Activated naive CD4-positive, alpha-beta T cell treated with Interleukin-2 at 50 U/mL for 16 hours (primary cell): Measurements from ENCODE around the gene SPDYA.

ENCODE experiments used
- DNase-seq: peaks from one replicate; pipeline ENCODE4 v3.0.0-alpha.2; 2020

The SPDYA gene

DNA sequence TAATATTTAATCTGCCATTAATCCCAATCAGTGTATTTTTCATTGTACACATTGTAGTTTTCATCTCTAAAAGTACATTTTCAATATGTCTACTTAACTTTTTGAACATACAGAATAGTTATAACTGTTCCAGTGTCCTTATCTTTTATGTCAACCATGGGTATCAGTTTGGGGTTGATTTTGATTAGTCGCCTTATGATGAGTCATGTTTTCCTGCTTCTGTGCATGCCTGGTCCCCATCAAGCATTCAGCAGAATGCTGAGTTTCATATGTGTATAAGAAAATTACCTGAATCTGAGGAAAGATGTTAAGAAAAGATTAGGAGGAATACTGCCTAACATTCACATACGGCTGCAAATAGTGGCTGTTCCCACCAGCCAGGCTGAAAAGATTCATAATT is 17.7 kb downstream of the SPDYA start:
- DNase-seq: no peak

- DNase-seq: no peak
These were observed 23.3 kb downstream of the SPDYA start for GRCh38 chr2:28833740-28834470.

GRCh38 chr2:28835781-28836180 is 25.1 kb downstream of the SPDYA start:
- DNase-seq: no peak

DNA sequence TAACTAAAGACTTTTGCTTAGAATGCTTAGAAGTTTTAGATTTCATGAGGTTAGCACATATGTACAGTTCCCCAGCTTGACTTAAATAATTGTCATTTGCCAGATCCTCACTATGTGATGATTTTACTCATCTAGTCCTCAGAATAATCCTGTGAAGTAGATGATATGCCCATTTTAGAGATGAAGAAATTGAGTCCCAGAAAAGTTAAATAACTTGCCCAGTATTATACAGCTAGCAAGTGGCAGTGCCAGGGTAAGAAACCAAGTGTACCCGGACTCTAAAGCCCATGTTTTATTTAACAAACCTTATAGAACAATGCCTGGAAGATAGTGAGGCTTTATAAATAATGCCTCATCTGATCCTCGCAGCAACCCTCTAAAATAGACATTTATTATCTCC is 28.3 kb downstream of the SPDYA start:
- DNase-seq: no peak

- DNase-seq: no peak
These were observed 31.4 kb downstream of the SPDYA start for GRCh38 chr2:28842042-28842441.

DNA sequence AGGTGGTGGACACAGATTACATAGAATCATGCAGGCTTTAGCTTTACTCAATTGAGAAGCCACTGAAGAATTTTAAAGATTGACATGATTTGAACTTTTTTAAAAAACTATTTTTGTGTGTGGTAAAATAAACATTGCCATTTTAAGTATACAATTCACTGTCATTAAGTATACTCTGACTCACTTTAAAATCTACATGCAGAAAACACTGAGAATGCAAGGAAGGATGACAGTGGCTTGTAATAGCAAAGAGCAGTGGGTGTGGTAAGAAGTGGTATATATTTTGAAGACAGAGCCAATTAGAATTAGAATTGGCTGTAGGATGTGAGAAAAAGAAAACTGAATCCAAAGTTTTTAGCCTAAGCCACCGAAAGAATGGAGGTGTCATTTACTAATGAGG is 44.6 kb downstream of the SPDYA start:
- no peak for DNase-seq

- DNase-seq: no peak
These were observed 45.3 kb downstream of the SPDYA start for GRCh38 chr2:28855977-28856376.

DNA sequence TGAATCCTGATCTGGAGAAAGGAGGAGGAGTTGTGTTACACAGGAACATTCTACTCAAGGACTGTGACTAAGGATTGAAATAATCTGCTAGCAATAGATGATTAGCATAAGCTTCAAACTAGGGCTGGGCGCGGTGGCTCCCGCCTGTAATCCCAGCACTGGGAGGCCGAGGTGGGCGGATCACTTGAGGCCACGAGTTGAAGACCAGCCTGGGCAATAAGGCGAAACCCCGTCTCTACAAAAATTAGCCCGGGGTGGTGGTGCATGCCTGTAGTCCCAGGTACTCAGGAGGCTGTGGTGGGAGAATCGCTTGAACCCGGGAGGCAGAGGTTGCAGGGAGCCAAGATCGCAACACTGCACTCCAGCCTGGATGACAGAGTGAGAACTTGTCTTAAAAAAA is 58.0 kb downstream of the SPDYA start:
- no peak for DNase-seq

- peak; percentile 14 for DNase-seq
These were observed 59.0 kb downstream of the SPDYA start for GRCh38 chr2:28869494-28870145.

GRCh38 chr2:28870146-28870891 is 59.7 kb downstream of the SPDYA start, which contains the start of gene TRMT61B:
Gene TRMT61B, minus strand, starts transcription at chr2:28870309. Its CDS starts 32 bp downstream, at chr2:28870277.
- peak; percentile 98 for DNase-seq

GRCh38 chr2:28871620-28872019 is 61.0 kb downstream of the SPDYA start:
- DNase-seq: no peak

- no peak for DNase-seq
These were observed 69.6 kb downstream of the SPDYA start for GRCh38 chr2:28880193-28880592.

DNA sequence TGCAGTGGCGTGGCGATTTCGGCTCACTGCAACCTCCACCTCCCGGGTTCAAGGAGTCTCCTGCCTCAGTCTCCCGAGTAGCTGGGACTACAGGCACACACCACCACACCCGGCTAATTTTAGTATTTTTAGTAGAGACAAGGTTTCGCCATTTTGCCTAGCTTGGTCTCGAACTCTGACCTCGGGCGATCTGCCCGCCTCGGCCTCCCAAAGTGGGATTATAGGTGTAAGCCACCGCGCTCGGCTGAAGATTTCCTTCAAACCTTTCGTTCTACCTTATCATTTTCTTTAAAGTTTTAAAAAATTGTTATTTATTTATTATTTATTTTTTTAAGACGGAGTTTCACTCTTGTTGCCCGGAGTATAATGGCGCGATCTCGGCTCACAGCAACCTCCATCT is 82.9 kb downstream of the SPDYA start:
- DNase-seq: no peak

DNA sequence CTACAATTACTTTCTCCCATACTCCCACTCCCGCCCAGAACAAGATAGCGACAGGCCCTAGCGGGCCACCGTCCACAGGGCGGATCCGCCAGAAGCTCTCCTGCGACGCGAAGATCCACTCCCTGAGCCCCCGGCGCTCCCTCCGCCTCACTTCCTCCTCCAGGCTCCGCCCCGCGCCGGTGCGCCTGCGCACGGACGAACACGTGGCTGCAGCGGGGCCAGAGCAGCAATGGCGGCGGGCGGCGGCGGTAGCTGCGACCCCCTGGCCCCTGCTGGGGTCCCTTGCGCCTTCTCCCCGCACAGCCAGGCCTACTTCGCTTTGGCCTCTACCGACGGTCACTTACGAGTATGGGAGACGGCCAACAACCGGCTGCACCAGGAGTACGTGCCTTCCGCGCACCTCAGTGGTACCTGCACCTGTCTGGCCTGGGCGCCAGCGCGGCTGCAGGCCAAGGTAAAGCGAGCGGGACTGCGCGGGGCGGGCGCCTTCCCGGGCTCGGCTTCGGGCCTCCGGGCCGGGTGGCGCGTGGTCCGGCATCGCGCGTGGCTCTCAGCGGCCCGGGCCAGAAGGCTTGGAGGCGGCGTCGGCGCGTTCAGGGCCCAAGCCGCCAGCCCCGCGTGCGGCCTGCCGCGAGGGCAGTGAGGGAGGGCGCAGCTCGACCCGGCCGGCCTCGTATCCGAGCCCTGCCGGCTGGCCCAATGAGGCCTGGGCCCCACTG is 84.0 kb downstream of the SPDYA start, which contains the start of gene WDR43:
Gene WDR43 (plus strand): TSS at position 198 of the 719 bp plus-strand sequence. CDS start 32 bp downstream, at position 230.
- DNase-seq: peak; percentile 98

GRCh38 chr2:28895189-28895893 is 84.7 kb downstream of the SPDYA start:
- DNase-seq: peak; percentile 57

- no peak for DNase-seq
These were observed 86.3 kb downstream of the SPDYA start for GRCh38 chr2:28896906-28897305.

DNA sequence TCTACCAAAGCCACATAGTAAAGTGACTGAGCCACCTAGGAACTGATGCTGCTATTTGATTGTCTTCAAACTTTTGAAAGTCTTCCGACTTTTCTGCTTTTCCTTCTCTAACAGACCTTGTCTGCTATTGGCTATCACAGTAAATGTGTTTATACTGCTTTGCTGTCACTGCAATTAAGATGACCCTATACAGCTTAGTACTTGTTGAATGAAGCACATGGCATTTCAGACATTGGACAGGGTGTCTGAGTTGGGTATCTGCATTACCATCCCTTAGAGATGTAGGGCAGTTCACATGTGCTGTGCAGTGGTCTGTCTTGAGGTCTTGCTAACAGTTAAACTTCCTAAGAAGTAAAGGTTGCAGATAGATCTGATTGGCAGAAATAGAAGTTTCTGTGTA is 87.4 kb downstream of the SPDYA start:
- DNase-seq: no peak
